ENCODE data around the gene MCM9. TPM values are rescaled to one million over a fixed set of nuclear protein-coding genes. Genes with fewer than 3 reads are reported as not detected.

Gene MCM9
- total and polyA plus RNA-seq, 8 donors = 5.0 to 14.4 (median 7.7) TPM

DNA sequence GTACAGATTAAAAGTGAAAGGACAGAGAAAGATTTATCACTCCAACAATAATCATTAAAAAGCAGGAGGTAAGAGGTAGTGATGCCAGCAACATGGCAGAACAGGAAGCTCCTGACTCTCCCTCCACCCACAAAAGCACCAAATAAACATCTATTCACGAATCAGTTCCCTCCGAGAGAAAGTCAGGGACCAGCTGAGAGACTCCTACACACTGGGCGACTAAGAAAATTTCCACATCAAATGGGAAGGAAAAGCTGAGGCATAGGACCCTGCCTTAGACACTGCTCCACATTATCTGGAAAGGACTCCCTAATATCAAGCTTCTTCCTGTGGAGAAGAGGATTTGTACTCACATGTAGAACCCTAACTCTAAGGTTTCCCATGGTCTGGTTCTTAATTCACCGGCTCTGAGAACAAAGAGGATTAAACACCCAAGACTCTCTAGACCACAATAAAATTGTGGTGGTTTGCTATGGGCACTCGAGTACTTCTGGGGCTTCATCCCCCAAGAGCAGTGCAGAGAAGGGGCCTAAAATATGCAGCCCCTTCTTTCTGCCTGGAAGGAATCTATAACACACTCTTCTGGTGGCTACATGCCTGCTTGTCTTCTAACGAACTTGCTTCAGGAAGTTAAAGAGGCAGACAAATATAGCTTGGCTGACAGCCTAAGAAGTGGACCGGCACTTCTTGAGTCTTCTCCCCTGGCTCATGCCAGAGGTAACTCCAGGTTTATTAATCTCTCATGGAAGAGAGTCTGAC, 70.4 kb downstream of the MCM9 start:
- H3K27me3 ChIP-seq = no peaks in the 10 kb centered on the region
- no peaks in the 10 kb centered on the region for H3K9me3 ChIP-seq
- no peak for TF ChIP-seq CTCF (IDR thresholded peaks at IDR 0.05)
- no peaks in the 10 kb centered on the region for H3K4me1 ChIP-seq
- peak in 3 of 4 donors; percentile 22 to 43 (median 30) for ATAC-seq
- no peak overlapping the region for H3K4me3 ChIP-seq
- no peak for DNase-seq
- intact Hi-C loops (cut with DNase I) = no loop called here
- WGBS, 2 donors = 59 to 64% methylated on average over 7 of the region's 7 CpGs
- no peaks in the 10 kb centered on the region for H3K36me3 ChIP-seq
- no peak overlapping the region for H3K27ac ChIP-seq
- no peak for FAIRE-seq

DNA sequence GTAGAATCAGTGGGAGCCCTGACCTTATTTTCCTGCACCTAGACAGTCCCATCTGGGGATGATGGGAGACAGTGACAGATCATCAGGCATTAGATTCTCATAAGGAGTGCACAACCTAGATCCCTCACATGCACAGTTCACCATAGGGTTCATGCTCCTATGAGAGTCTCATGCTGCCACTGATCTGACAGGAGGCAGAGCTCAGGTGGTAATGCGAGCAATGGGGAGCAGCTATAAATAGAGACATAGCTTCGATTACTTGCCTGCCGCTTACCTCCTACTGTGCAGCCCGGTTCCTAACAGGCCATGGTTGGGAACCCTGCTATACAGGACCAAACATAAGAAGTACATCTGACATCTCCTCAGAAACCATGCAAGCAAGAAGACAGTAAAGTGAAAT, 72.5 kb downstream of the MCM9 start:
- no peaks in the 10 kb centered on the region for H3K4me1 ChIP-seq

DNA sequence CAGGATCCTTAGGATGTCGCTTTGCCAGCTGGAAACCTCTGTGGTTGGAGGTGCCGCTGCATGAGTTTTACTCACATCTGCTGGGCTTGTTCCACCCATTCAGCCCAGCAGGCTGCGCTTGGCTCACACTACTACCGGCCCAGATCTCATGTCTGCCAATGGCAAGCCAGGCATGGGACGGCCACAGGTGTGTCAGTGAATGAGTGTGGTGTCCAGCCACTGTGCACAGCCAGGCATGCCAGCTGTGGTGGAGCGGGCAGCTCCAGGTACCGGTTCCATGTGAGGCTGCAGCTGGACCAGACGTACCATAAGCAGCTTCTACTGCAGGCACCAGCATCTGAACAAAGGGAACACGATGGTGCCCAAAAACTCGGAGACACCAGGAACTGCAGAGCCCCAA, 74.1 kb downstream of the MCM9 start:
- DNase-seq = peak in 4 of 6 donors; percentile 26 to 62 (median 48)
- ATAC-seq = peak in 3 of 4 donors; percentile 15 to 95 (median 80)
- Histone ChIP-seq H3K9me3 (no peaks in the 10 kb centered on the region), H3K27me3 (no peaks in the 10 kb centered on the region), H3K4me3 (no peak overlapping the region), H3K4me1 (no peaks in the 10 kb centered on the region), H3K27ac (no peak overlapping the region), H3K36me3 (no peaks in the 10 kb centered on the region)
- FAIRE-seq = no peak
- no peak for TF ChIP-seq CTCF (IDR thresholded peaks at IDR 0.05)
- 85 to 91% methylated on average over 10 of the region's 10 CpGs for WGBS, 2 donors
- intact Hi-C loops (cut with DNase I) = no loop called here

More for the DNA sequence above, 72.5 kb downstream of the MCM9 start:
- DNase-seq = no peak
- ATAC-seq = no peak
- H3K27ac ChIP-seq = no peak overlapping the region
- no peak for TF ChIP-seq CTCF (IDR thresholded peaks at IDR 0.05)
- no peaks in the 10 kb centered on the region for H3K9me3 ChIP-seq
- no peaks in the 10 kb centered on the region for H3K36me3 ChIP-seq
- intact Hi-C loops (cut with DNase I) = no loop called here
- no peak for FAIRE-seq
- no peaks in the 10 kb centered on the region for H3K27me3 ChIP-seq
- no peak overlapping the region for H3K4me3 ChIP-seq
- WGBS, 2 donors = 96 to 97% methylated on average over 4 of the region's 4 CpGs

DNA sequence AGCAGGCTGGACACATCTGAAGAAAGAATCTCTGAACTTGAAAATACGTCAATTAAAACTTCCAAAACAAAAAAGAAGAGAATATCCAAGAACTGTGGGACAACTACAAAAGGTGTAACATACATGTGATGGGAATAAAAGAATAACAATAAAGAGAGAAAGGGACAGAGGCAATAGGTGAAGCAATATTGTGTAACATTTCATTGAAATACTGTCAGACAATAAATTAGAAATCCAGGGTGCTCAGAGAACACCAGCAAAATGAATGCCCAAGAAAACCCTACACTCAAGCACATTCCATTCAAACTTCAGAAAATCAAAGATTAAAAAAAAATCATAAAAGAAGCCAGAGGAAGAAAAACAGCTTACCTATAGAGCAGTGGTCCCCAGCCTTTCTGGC, 74.6 kb downstream of the MCM9 start:
- no peak for DNase-seq
- Histone ChIP-seq H3K36me3 (no peaks in the 10 kb centered on the region), H3K4me1 (no peaks in the 10 kb centered on the region), H3K9me3 (no peaks in the 10 kb centered on the region), H3K4me3 (no peak overlapping the region), H3K27ac (no peak overlapping the region), H3K27me3 (no peaks in the 10 kb centered on the region)
- no peak for ATAC-seq
- intact Hi-C loops (cut with DNase I) = no loop called here
- no peak for TF ChIP-seq CTCF (IDR thresholded peaks at IDR 0.05)
- no peak for FAIRE-seq
- 96 to 100% methylated on average over 1 of the region's 1 CpG for WGBS, 2 donors

- Histone ChIP-seq H3K27ac (no peak overlapping the region), H3K4me1 (no peaks in the 10 kb centered on the region), H3K9me3 (no peaks in the 10 kb centered on the region), H3K4me3 (no peak overlapping the region), H3K27me3 (no peaks in the 10 kb centered on the region), H3K36me3 (no peaks in the 10 kb centered on the region)
- DNase-seq (no peak), ATAC-seq (no peak), FAIRE-seq (no peak)
- intact Hi-C loops (cut with DNase I) = no loop called here
- no peak for TF ChIP-seq CTCF (IDR thresholded peaks at IDR 0.05)
- WGBS, 2 donors = 77 to 78% methylated on average over 3 of the region's 3 CpGs
These were observed 75.4 kb downstream of the MCM9 start for GRCh38 chr6:118859517-118860064.

Data from pancreas (tissue), 10 donors.